NCI-H748 (cell line): ENCODE results near the gene CREBBP.

Experiments
- DNase-seq: peaks from one replicate; lab custom pipeline; 2025; ENCODE audit not compliant: unreplicated experiment; lab: John Stamatoyannopoulos, UW

The CREBBP gene

GRCh38 chr16:3825103-3825502 lies 55.4 kb downstream of the CREBBP start:
- DNase-seq, result no peak

DNA sequence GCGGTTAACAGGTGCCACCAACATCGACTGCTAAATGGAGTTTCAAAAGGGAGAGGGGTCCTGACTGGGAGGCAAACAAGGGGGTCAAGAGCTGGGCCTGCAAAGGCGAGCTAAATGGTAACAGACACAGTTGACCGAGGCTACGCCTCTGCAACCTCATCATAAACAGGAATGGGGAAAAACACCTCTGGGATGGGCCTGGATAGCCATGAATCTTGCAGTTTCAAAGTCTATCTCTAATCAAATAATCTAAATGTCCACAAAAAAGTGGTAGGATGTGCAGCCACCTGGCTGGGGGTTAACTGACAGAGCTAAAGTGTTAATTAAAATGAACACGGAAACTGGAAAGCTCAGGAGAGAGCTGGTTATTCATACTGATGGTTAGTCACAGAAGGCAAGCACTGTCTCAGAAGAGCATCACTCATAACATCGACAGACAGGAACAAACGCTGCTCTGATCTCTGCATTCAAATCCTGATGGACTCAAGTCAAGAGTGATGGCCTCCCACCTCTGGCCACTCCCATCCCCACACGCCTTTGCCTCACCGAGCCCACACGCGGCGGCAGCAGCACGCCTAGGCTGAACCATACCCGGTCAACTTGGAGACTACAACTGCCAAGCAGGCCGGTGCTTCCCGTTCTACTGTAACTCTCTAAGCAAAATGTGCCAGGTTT lies 56.3 kb downstream of the CREBBP start:
- DNase-seq, result no peak

GRCh38 chr16:3823427-3823826 lies 57.1 kb downstream of the CREBBP start:
- DNase-seq, result no peak

- peak; percentile 4 for DNase-seq
Measured at GRCh38 chr16:3822366-3823045, 58.0 kb downstream of the CREBBP start.

DNA sequence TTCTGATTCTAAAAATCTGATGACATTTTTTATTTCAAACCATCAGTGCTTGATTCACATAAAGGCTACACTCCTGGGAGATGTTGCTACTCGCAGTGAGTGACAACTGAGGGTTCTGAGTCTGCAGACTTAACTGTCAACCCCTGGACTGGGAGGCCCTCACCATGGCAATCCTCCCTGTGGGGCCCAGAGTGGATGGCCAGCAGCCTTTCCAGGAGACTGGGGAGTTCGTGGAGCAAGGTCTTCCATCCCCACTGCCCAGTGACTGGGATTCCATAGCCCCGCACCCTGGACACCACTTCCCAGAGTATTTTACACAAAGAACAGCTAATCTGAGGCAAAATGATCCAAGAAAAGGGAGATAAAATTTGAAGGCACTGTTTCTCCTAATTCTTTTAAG lies 59.3 kb downstream of the CREBBP start:
- DNase-seq, result no peak

DNA sequence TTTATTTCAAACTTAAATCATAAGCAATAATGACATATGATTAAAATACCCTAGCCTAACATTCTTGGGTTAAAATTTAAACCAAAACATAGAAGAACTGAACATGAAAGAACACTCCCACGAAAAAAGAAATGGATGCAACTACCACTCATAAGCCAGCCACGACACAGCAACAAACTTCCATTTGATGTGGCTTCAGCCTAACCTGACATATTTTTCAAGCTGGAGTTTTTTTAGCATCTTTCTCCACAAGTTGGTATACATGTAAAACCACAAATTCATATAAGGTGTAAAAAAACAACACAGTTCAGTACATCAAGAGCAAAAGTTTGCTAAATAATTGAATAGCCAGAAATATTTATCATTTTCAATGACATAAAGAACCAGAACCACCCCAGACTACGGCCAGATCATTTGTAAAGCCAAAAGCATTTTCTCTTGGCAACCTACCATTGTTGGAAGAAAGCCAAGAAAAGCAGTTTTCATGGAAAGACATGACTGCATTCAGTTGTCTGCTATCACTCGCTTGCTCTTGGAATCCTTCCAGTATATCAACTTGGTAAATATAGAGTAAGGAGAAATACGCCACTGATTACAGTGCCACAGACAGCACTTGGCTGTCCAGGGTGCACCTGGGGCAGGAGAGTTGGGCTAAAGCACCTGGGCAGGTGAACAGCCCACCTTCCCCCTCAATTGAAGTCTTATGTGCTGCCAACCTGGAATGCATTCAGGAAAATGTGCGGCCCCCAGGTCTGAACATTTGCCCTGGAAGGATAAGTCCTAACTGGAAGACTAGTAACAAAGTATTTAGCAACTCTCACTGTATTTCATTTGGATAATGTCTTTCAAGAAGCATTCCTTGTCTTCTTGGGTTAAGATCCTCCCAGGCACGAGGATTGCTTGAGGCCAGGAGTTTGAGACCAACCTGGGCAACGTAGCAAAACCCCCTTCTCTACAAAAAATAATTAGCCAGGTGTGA lies 60.5 kb downstream of the CREBBP start:
- peak; percentile 95 for DNase-seq

GRCh38 chr16:3819175-3819527 lies 61.4 kb downstream of the CREBBP start:
- DNase-seq, result no peak

- no peak for DNase-seq
Measured at GRCh38 chr16:3816326-3816725, 64.2 kb downstream of the CREBBP start.

DNA sequence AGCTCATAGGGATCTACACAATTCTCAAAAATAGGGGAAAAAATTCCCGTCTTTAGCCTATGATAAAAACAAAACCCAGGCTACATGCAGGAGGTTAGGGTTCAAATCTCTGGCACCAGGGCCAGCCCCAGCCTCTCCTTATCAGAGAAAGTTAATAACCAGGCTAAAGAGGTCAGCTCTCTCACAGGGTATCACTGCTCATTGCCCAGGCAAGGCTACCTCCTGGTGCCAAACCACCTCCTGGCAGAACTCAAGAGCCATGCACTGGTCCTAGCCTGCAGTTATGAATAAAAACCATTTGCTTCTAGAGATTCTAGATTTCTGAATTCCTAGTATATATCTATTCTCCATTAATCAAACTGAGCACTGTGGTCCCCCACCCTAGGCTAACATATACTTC lies 65.8 kb downstream of the CREBBP start:
- DNase-seq, result no peak

DNA sequence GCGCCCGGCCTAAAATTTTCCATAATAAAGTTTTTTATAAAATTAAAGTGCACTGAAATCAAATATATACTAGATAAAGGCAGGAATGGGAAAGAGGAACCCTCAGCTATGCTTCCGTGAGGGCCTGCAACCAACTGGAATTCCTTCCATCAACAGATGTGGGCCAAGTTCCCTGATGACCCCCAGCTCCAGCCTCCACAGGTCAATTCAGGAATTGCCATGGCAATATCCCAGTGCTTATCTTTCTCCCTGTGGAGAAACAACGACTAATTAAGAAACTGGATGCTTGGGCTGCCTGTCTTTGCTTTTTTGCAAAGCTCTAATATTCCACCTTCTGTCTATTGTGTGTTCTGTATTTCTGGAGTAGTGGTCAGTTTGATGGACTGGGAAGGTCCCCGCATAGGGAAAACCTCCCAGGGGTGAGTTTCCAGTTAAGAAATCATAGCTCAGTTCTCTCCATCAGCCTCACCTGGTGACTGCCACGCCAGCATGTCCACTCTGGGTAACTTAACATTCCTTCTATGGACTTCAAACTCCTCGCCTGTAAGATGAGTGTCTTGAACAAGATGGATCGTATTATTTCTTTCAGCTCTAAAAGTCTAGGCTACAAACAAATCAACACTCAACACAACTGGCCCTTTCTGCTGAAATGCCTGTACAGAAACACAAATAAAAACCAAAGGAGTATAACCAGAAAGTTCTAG lies 67.9 kb downstream of the CREBBP start:
- DNase-seq, result no peak

- no peak for DNase-seq
Measured at GRCh38 chr16:3810818-3811217, 69.7 kb downstream of the CREBBP start.

DNA sequence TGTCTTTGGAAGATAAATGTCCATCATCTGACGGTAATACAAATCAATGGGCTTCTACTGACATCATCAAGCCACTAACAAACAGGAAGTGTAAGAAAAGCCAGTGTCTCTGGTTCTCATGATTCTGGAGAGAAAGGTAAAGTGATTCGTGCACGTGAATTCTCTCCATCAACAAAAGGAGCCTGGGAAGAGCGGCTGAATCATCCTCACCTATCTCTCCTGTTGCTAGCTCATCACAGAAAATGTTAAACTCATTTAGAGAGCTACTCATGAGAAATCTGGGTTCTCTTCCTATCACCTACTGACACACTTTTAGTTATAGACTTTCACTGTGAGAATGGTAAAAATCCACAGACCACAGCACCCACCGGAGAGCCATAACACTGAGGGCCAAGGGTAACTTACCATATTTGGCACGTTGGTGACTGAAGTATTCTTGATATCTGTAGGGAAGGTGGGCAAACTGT lies 70.3 kb downstream of the CREBBP start:
- DNase-seq, result no peak

GRCh38 chr16:3808308-3809063 lies 72.0 kb downstream of the CREBBP start:
- DNase-seq, result no peak

- no peak for DNase-seq
Measured at GRCh38 chr16:3807425-3808123, 72.9 kb downstream of the CREBBP start.

DNA sequence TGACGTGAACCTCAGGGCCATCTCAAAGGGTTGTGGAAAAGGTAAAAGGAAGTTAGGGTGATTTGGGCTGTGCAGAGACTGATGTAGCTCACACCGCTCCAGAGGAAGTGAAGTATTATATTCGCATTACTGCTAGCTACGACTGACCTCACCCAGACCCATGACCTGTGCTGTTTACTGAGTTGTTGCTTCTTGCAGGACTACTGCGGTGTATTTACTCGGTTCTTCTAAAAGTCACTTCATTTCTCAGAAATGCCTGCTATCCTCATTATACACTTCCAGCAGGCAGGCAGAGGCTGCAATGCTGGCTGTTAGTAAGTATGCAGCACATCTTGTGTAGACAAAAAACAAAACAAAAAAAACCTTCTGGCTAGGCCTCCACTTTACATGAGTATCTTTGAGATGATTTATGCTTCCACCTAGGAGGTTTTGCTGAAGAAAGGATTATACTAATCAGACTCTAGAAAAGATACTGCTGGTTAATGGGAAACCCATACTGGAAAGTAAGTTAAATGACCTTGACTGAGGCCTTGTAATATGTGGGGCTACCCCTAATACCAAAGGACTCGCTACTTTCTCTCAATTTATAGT lies 76.0 kb downstream of the CREBBP start:
- DNase-seq, result no peak

DNA sequence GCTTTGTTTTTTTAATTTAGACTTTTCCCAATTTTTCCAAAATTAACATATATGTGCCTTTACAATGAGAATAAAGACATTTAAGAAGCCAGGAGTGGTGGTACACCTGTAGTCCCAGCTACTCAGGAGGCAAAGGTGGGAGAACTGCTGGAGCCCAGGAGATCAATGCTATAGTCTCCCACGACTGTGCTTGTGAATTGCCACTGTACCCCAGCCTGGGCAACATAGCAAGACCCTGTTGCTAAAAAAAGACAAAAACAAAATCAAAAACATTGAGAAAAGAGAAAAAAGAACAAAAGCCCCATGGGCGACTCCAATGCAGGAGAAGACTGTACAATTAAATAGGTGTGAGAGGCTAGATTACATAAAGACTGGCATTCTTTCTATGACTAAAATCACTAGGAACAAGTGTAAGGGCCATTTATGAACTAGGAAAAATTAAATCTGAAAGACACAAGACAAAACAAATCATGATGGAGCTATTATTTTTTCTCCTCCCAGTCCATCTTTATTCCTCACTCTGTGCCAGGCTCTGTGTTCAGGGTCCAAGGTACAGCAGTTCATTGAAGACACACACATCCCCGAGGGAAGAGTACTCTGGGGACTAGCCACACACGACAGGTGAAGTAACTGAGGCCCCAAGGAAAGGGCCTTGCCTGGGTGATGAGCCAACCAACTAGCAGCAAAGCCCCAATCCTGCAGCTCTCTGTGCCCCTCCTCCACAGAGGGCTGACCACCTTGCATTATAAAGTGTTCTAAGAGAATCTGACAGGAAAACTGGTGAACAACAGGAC lies 79.8 kb downstream of the CREBBP start:
- no peak for DNase-seq

GRCh38 chr16:3800019-3800418 lies 80.5 kb downstream of the CREBBP start:
- no peak for DNase-seq

- no peak for DNase-seq
Measured at GRCh38 chr16:3799354-3799753, 81.2 kb downstream of the CREBBP start.

DNA sequence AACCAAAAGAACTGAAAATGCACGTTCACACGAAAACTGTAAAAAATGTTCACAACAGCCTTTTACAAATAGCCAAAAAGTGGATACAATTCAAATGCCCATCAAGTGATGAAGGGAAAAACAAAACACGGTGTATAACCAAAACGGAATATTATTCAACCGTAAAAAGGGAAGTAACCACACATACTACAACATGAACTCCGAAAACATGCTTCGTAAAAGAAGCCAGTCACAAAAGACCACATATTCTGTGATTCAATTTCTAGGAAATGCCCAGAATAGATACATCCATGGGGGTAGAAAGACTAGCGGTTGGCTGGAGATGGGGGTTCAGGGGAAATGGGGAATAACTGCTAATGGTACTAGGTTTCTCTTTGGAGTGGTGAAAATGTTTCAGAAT lies 81.7 kb downstream of the CREBBP start:
- no peak for DNase-seq
